Measurements from ENCODE around the gene TSPO2. TPM values are rescaled to one million over a fixed set of nuclear protein-coding genes. Genes with fewer than 3 reads are reported as not detected.
A peak's percentile ranks its signal among the peaks of the same experiment; 100 is the strongest.

The TSPO2 gene
- total and polyA plus RNA-seq, 9 of the 15 experiments (the other 6 are each of a cell fraction or from before 2014, with no cell fraction given), result not detected

DNA sequence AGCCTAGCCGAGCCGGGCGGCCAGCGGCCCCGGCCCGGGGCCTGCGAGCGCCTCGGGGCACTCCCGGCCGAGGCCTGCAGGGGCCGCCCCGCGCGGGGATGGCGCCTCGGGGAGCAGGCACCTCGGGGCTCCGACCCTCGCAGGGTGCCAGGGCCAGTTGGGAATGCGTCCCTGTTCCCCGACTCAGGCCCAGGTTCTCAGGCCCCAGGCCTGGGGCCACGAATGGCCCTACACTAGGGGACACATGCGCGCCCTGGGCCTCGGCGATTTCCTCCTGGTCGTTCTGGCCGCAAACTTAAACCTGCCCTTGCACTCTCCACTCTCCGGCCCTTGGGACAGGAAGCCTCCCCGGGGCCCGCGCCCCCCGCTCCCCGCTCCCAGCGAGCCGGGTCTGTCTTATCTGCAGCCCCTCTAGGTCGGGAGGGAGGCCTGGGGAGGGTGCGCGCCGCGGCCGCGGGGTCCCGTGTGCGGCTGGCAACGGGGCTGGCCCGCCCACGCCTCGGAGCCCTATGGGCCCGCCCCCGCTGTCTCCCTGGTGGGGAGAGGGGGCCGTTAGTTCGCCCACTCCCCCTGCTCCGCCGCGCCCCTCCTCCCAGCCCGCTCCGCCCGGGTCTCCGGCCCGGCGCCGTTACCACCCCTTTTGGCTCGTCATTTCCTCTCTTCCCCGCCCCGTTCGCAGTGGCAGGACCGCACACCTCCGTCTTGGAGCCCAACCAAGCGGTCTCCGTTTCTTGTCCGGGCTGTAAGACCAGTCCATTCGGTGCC is 31.1 kb downstream of the TSPO2 start (continued):
- TF ChIP-seq MCM2 (IDR thresholded peaks at IDR 0.05; ENCODE audit: low read depth), result no peak
- TF ChIP-seq HCFC1 (IDR thresholded peaks at IDR 0.05; ENCODE audit: low read depth, low read length), result no peak; the same call in 1 of the 2 replicates
- TF ChIP-seq HDAC3 (IDR thresholded peaks at IDR 0.05; ENCODE audit: borderline replicate concordance, partially characterized antibody), result no peak
- TF ChIP-seq ZKSCAN1 (IDR thresholded peaks at IDR 0.05; ENCODE audit: low read depth, low read length), result no peak
- no peak for TF ChIP-seq TCF7L2 (IDR thresholded peaks at IDR 0.05; ENCODE audit: low read depth, low read length)
- TF ChIP-seq, protein P1, sequence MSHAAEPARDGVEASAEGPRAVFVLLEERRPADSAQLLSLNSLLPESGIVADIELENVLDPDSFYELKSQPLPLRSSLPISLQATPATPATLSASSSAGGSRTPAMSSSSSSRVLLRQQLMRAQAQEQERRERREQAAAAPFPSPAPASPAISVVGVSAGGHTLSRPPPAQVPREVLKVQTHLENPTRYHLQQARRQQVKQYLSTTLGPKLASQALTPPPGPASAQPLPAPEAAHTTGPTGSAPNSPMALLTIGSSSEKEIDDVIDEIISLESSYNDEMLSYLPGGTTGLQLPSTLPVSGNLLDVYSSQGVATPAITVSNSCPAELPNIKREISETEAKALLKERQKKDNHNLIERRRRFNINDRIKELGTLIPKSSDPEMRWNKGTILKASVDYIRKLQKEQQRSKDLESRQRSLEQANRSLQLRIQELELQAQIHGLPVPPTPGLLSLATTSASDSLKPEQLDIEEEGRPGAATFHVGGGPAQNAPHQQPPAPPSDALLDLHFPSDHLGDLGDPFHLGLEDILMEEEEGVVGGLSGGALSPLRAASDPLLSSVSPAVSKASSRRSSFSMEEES (CRISPR knock-in tag; IDR thresholded peaks at IDR 0.05), result no peak
- TF ChIP-seq ARNT (IDR thresholded peaks at IDR 0.05), result no peak
- no peak for TF ChIP-seq DNMT1 (IDR thresholded peaks at IDR 0.05)
- TF ChIP-seq FIP1L1 (IDR thresholded peaks at IDR 0.05; ENCODE audit: low read depth, low read length, poor library complexity, severe bottlenecking), result no peak
- peak; percentile 64; the same call in 1 of the 2 replicates for TF ChIP-seq E4F1 (CRISPR knock-in tag; IDR thresholded peaks at IDR 0.05; ENCODE audit: borderline replicate concordance)
- TF ChIP-seq DMBX1 (CRISPR knock-in tag; IDR thresholded peaks at IDR 0.05; ENCODE audit: borderline replicate concordance), result 0 out of 2 replicates have a peak, but pooled peaks have one; percentile 59
- TF ChIP-seq, protein P2, sequence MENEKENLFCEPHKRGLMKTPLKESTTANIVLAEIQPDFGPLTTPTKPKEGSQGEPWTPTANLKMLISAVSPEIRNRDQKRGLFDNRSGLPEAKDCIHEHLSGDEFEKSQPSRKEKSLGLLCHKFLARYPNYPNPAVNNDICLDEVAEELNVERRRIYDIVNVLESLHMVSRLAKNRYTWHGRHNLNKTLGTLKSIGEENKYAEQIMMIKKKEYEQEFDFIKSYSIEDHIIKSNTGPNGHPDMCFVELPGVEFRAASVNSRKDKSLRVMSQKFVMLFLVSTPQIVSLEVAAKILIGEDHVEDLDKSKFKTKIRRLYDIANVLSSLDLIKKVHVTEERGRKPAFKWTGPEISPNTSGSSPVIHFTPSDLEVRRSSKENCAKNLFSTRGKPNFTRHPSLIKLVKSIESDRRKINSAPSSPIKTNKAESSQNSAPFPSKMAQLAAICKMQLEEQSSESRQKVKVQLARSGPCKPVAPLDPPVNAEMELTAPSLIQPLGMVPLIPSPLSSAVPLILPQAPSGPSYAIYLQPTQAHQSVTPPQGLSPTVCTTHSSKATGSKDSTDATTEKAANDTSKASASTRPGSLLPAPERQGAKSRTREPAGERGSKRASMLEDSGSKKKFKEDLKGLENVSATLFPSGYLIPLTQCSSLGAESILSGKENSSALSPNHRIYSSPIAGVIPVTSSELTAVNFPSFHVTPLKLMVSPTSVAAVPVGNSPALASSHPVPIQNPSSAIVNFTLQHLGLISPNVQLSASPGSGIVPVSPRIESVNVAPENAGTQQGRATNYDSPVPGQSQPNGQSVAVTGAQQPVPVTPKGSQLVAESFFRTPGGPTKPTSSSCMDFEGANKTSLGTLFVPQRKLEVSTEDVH (IDR thresholded peaks at IDR 0.05; ENCODE audit: low read depth, partially characterized antibody), result no peak
- TF ChIP-seq TSHZ1 (CRISPR knock-in tag; IDR thresholded peaks at IDR 0.05), result no peak
- peak; percentile 74 for TF ChIP-seq CREB1 (IDR thresholded peaks at IDR 0.05)
- peak; percentile 67 for TF ChIP-seq CREB1 (CRISPR knock-in tag; IDR thresholded peaks at IDR 0.05)
- no peak for TF ChIP-seq RFX5 (IDR thresholded peaks at IDR 0.05; ENCODE audit: low read depth, low read length)
- 0 out of 2 replicates have a peak, but pooled peaks have one; percentile 20 for TF ChIP-seq NCOA1 (IDR thresholded peaks at IDR 0.05; ENCODE audit: low read depth)
- no peak for TF ChIP-seq EZH2 (IDR thresholded peaks at IDR 0.05; ENCODE audit: borderline replicate concordance, low read depth, low read length)

Data from K562 (cell line).